GM23338 (cell line): Measurements from ENCODE around the gene SLC7A14. TPM values are rescaled to one million over a fixed set of nuclear protein-coding genes. Genes with fewer than 3 reads are reported as not detected.

ENCODE experiments used
- ATAC-seq: fragments of 200-7000 bp; cut with Tn5 transposase; 3 replicates; pipeline ENCODE4 v1.9.1; 2020
- DNase-seq: peaks from one replicate; pipeline ENCODE4 v3.0.0-alpha.2; 2015; ENCODE audit warnings: low spot score
- H2AFZ ChIP-seq: fragments of 200-600 bp; sonication (generic); 2 replicates; pipeline ENCODE4 v1.8.0; 2016; ENCODE audit warnings: antibody characterized with exemption, mild to moderate bottlenecking, moderate library complexity
- H3F3A ChIP-seq: fragments of 200-600 bp; sonication (generic); replicated peaks from 2 replicates; pipeline ENCODE4 v1.8.0; 2017; ENCODE audit warnings: antibody characterized with exemption, mixed run types, low read depth
- H3K27ac ChIP-seq: fragments of 200-600 bp; sonication (generic); 2 replicates; pipeline ENCODE4 v1.6.1; 2016; ENCODE audit warnings: low read depth
- H3K27me3 ChIP-seq: fragments of 200-600 bp; sonication (generic); 2 replicates; pipeline ENCODE4 v1.8.0; 2016; ENCODE audit warnings: mild to moderate bottlenecking, mixed run types, moderate library complexity; ENCODE audit not compliant: insufficient read depth
- H3K36me3 ChIP-seq: fragments of 200-600 bp; sonication (generic); 2 replicates; pipeline ENCODE4 v1.8.0; 2016; ENCODE audit warnings: mild to moderate bottlenecking; ENCODE audit not compliant: insufficient read depth
- H3K4me1 ChIP-seq: fragments of 200-600 bp; sonication (generic); 2 replicates; pipeline ENCODE4 v1.8.0; 2016; ENCODE audit warnings: mild to moderate bottlenecking, moderate library complexity; ENCODE audit not compliant: insufficient read depth
- H3K4me2 ChIP-seq: fragments of 200-600 bp; sonication (generic); 2 replicates; pipeline ENCODE4 v1.7.1; 2017; ENCODE audit warnings: mixed run types
- H3K4me3 ChIP-seq: fragments of 200-600 bp; sonication (generic); 2 replicates; pipeline ENCODE4 v1.6.1; 2016; ENCODE audit warnings: mixed run types
- H3K79me2 ChIP-seq: fragments of 200-600 bp; sonication (generic); replicated peaks from 2 replicates; pipeline ENCODE4 v1.8.0; 2017; ENCODE audit warnings: mild to moderate bottlenecking; ENCODE audit not compliant: insufficient read depth
- H3K9me2 ChIP-seq: fragments of 200-600 bp; sonication (generic); 2 replicates; pipeline ENCODE4 v1.8.0; 2017; ENCODE audit not compliant: insufficient read depth
- H4K20me1 ChIP-seq: fragments of 200-600 bp; sonication (generic); replicated peaks from 2 replicates; pipeline ENCODE4 v1.8.0; 2017; ENCODE audit warnings: mild to moderate bottlenecking; ENCODE audit not compliant: insufficient read depth
- H3K27ac Mint-ChIP-seq: 2 replicates; pipeline ENCODE4 v1.8.0; 2020; ENCODE audit warnings: inconsistent platforms, mild to moderate bottlenecking, moderate library complexity, mixed read lengths
- H3K27me3 Mint-ChIP-seq: 3 replicates; pipeline ENCODE4 v1.8.0; 2022; ENCODE audit warnings: low read depth, mild to moderate bottlenecking, moderate library complexity, mixed read lengths, inconsistent platforms; ENCODE audit not compliant: insufficient read depth, poor library complexity
- H3K36me3 Mint-ChIP-seq: 3 replicates; pipeline ENCODE4 v1.8.0; 2021; ENCODE audit warnings: low read depth, mild to moderate bottlenecking, inconsistent platforms, moderate library complexity, mixed read lengths
- H3K4me1 Mint-ChIP-seq: 3 replicates; pipeline ENCODE4 v1.8.0; 2020; ENCODE audit warnings: mild to moderate bottlenecking, inconsistent platforms, mixed read lengths
- H3K4me3 Mint-ChIP-seq: 3 replicates; pipeline ENCODE4 v1.8.0; 2021; ENCODE audit warnings: moderate library complexity, mild to moderate bottlenecking, inconsistent platforms, mixed read lengths
- H3K9me3 Mint-ChIP-seq: 3 replicates; pipeline ENCODE4 v1.8.0; 2020; ENCODE audit warnings: moderate library complexity, mild to moderate bottlenecking, inconsistent platforms, mixed read lengths
- CREB1 ChIP-seq: fragments of 250-450 bp; sonication (Bioruptor Pico); IDR thresholded peaks from 2 replicates; pipeline ENCODE4 v1.5.0; 2020; ENCODE audit warnings: low read depth, mild to moderate bottlenecking, moderate library complexity
- CTCF ChIP-seq, 2 experiments: fragments of 200-600 bp in 1 of 2; sonication (generic) in 1 of 2; conservative IDR thresholded peaks; 2 replicates each; pipeline versions ENCODE4 v1.5.1 to v1.6.1; 2016 to 2017; ENCODE audit warnings: antibody characterized with exemption in 2 of 2, low read depth in 2 of 2, mild to moderate bottlenecking in 2 of 2, moderate library complexity in 1 of 2
- ETS1 ChIP-seq: IDR thresholded peaks from 2 replicates; pipeline ENCODE4 v1.6.1; 2016; ENCODE audit warnings: antibody characterized with exemption
- EZH2 ChIP-seq: fragments of 200-600 bp; sonication (generic); IDR thresholded peaks from one replicate; pipeline ENCODE4 v1.8.0; 2017; ENCODE audit warnings: antibody characterized with exemption, mild to moderate bottlenecking, low read depth; ENCODE audit not compliant: unreplicated experiment
- EZH2phosphoT487 ChIP-seq: fragments of 200-600 bp; sonication (generic); IDR thresholded peaks from one replicate; pipeline ENCODE4 v1.8.1; 2018; ENCODE audit warnings: antibody characterized with exemption; ENCODE audit not compliant: unreplicated experiment
- JUNB ChIP-seq: IDR thresholded peaks from one replicate; pipeline ENCODE4 v1.6.1; 2016; ENCODE audit warnings: antibody characterized with exemption; ENCODE audit not compliant: unreplicated experiment
- NANOG ChIP-seq: IDR thresholded peaks from 2 replicates; pipeline ENCODE4 v1.6.1; 2016; ENCODE audit warnings: antibody characterized with exemption, borderline replicate concordance
- POLR2AphosphoS5 ChIP-seq: IDR thresholded peaks from 2 replicates; pipeline ENCODE4 v1.6.1; 2016; ENCODE audit warnings: antibody characterized with exemption, low read depth
- REST ChIP-seq: IDR thresholded peaks from one replicate; pipeline ENCODE4 v1.6.1; 2018; ENCODE audit warnings: antibody characterized with exemption; ENCODE audit not compliant: unreplicated experiment
- STAT1 ChIP-seq: IDR thresholded peaks from one replicate; pipeline ENCODE4 v1.6.1; 2016; ENCODE audit warnings: antibody characterized with exemption; ENCODE audit not compliant: unreplicated experiment
- ZNF114 ChIP-seq: fragments of 250-450 bp; sonication (Bioruptor Pico); IDR thresholded peaks from 2 replicates; pipeline ENCODE4 v1.5.0; 2020; ENCODE audit warnings: mild to moderate bottlenecking, moderate library complexity
- ZNF331 ChIP-seq: fragments of 250-450 bp; sonication (Bioruptor Pico); IDR thresholded peaks from 2 replicates; pipeline ENCODE4 v1.5.0; 2020; ENCODE audit warnings: low read depth, mild to moderate bottlenecking, moderate library complexity
- ZNF462 ChIP-seq: fragments of 250-450 bp; sonication (Bioruptor Pico); IDR thresholded peaks from 2 replicates; pipeline ENCODE4 v1.5.0; 2020; ENCODE audit warnings: mild to moderate bottlenecking, moderate library complexity
- polyA plus RNA-seq: library from polyadenylated mRNA; unstranded; fragments of >200 nt; fragmentation: Nextera tagmentation; extraction: Ambion mirVana; gene quantifications from 2 replicates; pipeline ENCODE4 v1.2.1, GENCODE V29; 2016
- total RNA-seq: library from RNA; depleted of rRNA; stranded (reverse); fragments of >200 nt; shearing (Covaris generic); gene quantifications from 2 replicates; pipeline ENCODE4 v1.2.3, GENCODE V29; 2014

SLC7A14 gene
- total and polyA plus RNA-seq, 2 experiments from 2014 or later = 0.49 to 0.82 TPM

GRCh38 chr3:170467571-170468147 is 118.2 kb downstream of the SLC7A14 start:
- no peak overlapping the region for H3K4me3 Mint-ChIP-seq
- TF ChIP-seq JUNB (no peak), CREB1 (no peak), ZNF462 (CRISPR knock-in tag) (no peak), ZNF114 (CRISPR knock-in tag) (no peak), REST (no peak), EZH2phosphoT487 (no peak), STAT1 (no peak), EZH2 (no peak), CTCF (conservative IDR thresholded peaks at IDR 0.05; ENCODE audit: low read depth in 2 of 2) (no peak), ZNF331 (CRISPR knock-in tag) (no peak), POLR2AphosphoS5 (no peak), NANOG (no peak), ETS1 (no peak)
- ATAC-seq = peak; percentile 22; the same call in 2 of the 3 replicates
- no peaks in the 10 kb centered on the region for H3K36me3 Mint-ChIP-seq
- H3K27ac ChIP-seq = no peak overlapping the region
- H3F3A ChIP-seq = no peaks in the 10 kb centered on the region
- no peaks in the 10 kb centered on the region for H3K27me3 Mint-ChIP-seq
- no peak overlapping the region for H2AFZ ChIP-seq
- no peak overlapping the region for H3K4me3 ChIP-seq
- peaks cover 36% of the 10 kb centered on the region for H3K4me1 ChIP-seq
- no peak overlapping the region; the same call in 1 of the 2 replicates for H3K4me2 ChIP-seq
- H3K4me1 Mint-ChIP-seq = peaks cover 42% of the 10 kb centered on the region
- no peak overlapping the region for H3K27ac Mint-ChIP-seq
- H3K27me3 ChIP-seq = no peaks in the 10 kb centered on the region
- no peak for DNase-seq
- H3K36me3 ChIP-seq = no peaks in the 10 kb centered on the region
- H3K9me2 ChIP-seq = no peaks in the 10 kb centered on the region
- H4K20me1 ChIP-seq = no peaks in the 10 kb centered on the region
- no peaks in the 10 kb centered on the region for H3K9me3 Mint-ChIP-seq
- no peaks in the 10 kb centered on the region for H3K79me2 ChIP-seq
